ENCODE data around the gene ZNF14. TPM values are rescaled to one million over a fixed set of nuclear protein-coding genes. Genes with fewer than 3 reads are reported as not detected.
"Not testable (repeated sequence)": the region's sequence is repeated elsewhere in the genome, so short reads cannot be mapped to it uniquely, and the experiment has no call there.

ZNF14 gene
- total RNA-seq, 4 donors from 2014 or later: 1.9 to 11.6 (median 6.4) TPM

GRCh38 chr19:19672816-19673215, 60.1 kb downstream of the ZNF14 start:
- no peak overlapping the region for H3K27ac ChIP-seq
- peaks cover 0 to 58% (median 0%) of the 10 kb centered on the region in 3 donors for H3K36me3 ChIP-seq
- peaks cover 0 to 11% (median 0%) of the 10 kb centered on the region in 4 donors for H3K9me3 ChIP-seq
- peak in 1 of 3 donors; percentile 24 for DNase-seq
- no peaks in the 10 kb centered on the region for H3K27me3 ChIP-seq
- TF ChIP-seq POLR2A (IDR thresholded peaks at IDR 0.05) (no peak), CTCF (IDR thresholded peaks at IDR 0.05) (no peak)
- peaks cover 0 to 8% (median 1%) of the 10 kb centered on the region in 4 donors for H3K4me1 ChIP-seq
- no peak overlapping the region for H3K4me3 ChIP-seq

- Histone ChIP-seq H3K36me3 (peaks cover 0 to 31% (median 0%) of the 10 kb centered on the region in 3 donors), H3K4me3 (peak overlapping the region; percentile 81 to 99 (median 92)), H3K27ac (peak overlapping the region in 1 of 4 donors; percentile 98), H3K27me3 (no peaks in the 10 kb centered on the region), H3K4me1 (peaks cover 0 to 9% (median 4%) of the 10 kb centered on the region in 4 donors), H3K9me3 (no peaks in the 10 kb centered on the region)
- no peak for TF ChIP-seq CTCF (IDR thresholded peaks at IDR 0.05)
- TF ChIP-seq POLR2A (IDR thresholded peaks at IDR 0.05): no peak
- peak in 1 of 3 donors; percentile 44 for DNase-seq
Measured at GRCh38 chr19:19670070-19670551, 62.8 kb downstream of the ZNF14 start.

- Histone ChIP-seq H3K4me3 (peak within 1 kb of the TSS; percentile 81 to 99 (median 92)), H3K36me3 (peaks cover 0 to 14% (median 0%) of the 10 kb centered on the region in 3 donors), H3K27me3 (no peaks in the 10 kb centered on the region), H3K4me1 (peaks cover 0 to 9% (median 4%) of the 10 kb centered on the region in 4 donors), H3K9me3 (no peaks in the 10 kb centered on the region), H3K27ac (peak within 1 kb of the TSS; percentile 91 to 98 (median 95))
- peak; percentile 95 to 98 (median 97) for DNase-seq
- TF ChIP-seq CTCF (IDR thresholded peaks at IDR 0.05) (no peak), POLR2A (IDR thresholded peaks at IDR 0.05) (peak; percentile 25 to 36)
Measured at GRCh38 chr19:19668230-19669012, 64.5 kb downstream of the ZNF14 start, which contains the start of gene ZNF101. ZNF101 (plus strand) TSS chr19:19668839; CDS start chr19:19668964, 125 bp downstream.

GRCh38 chr19:19665420-19665948, 67.4 kb downstream of the ZNF14 start:
- DNase-seq: peak in 1 of 3 donors; percentile 42
- peaks cover 0 to 27% (median 12%) of the 10 kb centered on the region in 4 donors for H3K4me1 ChIP-seq
- not testable (repeated sequence) for H3K9me3 ChIP-seq, H3K27me3 ChIP-seq, H3K36me3 ChIP-seq
- peak overlapping the region in 1 of 4 donors; percentile 94 for H3K4me3 ChIP-seq
- peak overlapping the region in 1 of 4 donors; percentile 98 for H3K27ac ChIP-seq

- Histone ChIP-seq H3K9me3 (no peaks in the 10 kb centered on the region), H3K36me3 (peaks cover 0 to 20% (median 0%) of the 10 kb centered on the region in 3 donors), H3K27ac (peak within 1 kb of the TSS; percentile 94 to 96 (median 96)), H3K27me3 (no peaks in the 10 kb centered on the region), H3K4me3 (peak within 1 kb of the TSS; percentile 76 to 93 (median 86)), H3K4me1 (peaks cover 0 to 22% (median 12%) of the 10 kb centered on the region in 4 donors)
- DNase-seq: peak; percentile 95 to 98 (median 96)
- peak in 3 of 6 experiments; percentile 44 to 53 (median 46) for TF ChIP-seq CTCF (IDR thresholded peaks at IDR 0.05)
- peak; percentile 55 to 80 for TF ChIP-seq POLR2A (IDR thresholded peaks at IDR 0.05)
Measured at GRCh38 chr19:19663256-19664120, 69.4 kb downstream of the ZNF14 start, which contains the start of gene ATP13A1. ATP13A1 (minus strand) TSS chr19:19663676; CDS start chr19:19663666, 10 bp downstream.
